ENCODE data around the gene SHISAL2A. TPM values are rescaled to one million over a fixed set of nuclear protein-coding genes. Genes with fewer than 3 reads are reported as not detected.

SHISAL2A gene
- total and polyA plus RNA-seq, 2 donors (not counting 3 experiments of a cell fraction or from before 2014, with no cell fraction given), result not detected

DNA sequence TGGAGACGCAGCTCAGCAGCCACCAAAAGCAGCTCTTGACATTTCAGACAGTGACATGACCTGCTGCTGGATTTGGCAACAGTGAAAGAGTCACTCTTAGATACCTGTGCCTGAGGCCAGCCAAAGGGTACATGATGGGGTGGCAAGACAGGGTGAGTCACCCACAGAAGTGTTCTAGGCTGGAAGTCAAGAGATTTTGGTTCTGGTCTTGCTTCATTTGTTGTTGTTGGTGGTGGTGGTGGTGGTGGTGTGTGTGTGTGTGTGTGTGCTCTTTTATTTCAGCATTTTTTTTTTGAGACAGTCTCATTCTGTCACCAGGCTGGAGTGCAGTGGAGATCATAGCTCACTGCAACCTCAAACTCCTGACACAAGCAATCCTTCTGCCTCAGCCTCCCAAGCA is 25.8 kb downstream of the SHISAL2A start:
- FAIRE-seq, result no peak
- Histone ChIP-seq H4K20me1 (replicated peaks; ENCODE audit: control insufficient read depth, extremely low read depth, insufficient read depth, low read length) (no peaks in the 10 kb centered on the region), H3K4me1 (ENCODE audit: control insufficient read depth, extremely low read depth, insufficient read depth, low read length) (no peaks in the 10 kb centered on the region), H3K36me3 (ENCODE audit: control insufficient read depth in 2 of 2, extremely low read depth in 1 of 2, insufficient read depth in 2 of 2, low read length in 2 of 2) (no peaks in the 10 kb centered on the region), H3K27ac (ENCODE audit: insufficient read depth, low read depth, low read length) (no peak overlapping the region), H3K4me2 (ENCODE audit: insufficient read depth, low read length) (no peak overlapping the region), H3K4me3 (replicated peaks in 1 of 3; ENCODE audit: insufficient read depth in 1 of 3, low read depth in 1 of 3, low read length in 3 of 3) (no peak overlapping the region), H3K9me1 (replicated peaks; ENCODE audit: control insufficient read depth, extremely low read depth, insufficient read depth, low read length) (no peaks in the 10 kb centered on the region), H2AFZ (ENCODE audit: low read depth, low read length) (no peak overlapping the region), H3K9me3 (replicated peaks; ENCODE audit: control insufficient read depth, insufficient read depth, low read length) (no peaks in the 10 kb centered on the region), H3K9ac (replicated peaks; ENCODE audit: extremely low read depth, insufficient read depth, low read length) (no peak overlapping the region), H3K27me3 (ENCODE audit: control insufficient read depth in 2 of 2, insufficient read depth in 2 of 2, low read length in 2 of 2) (peaks cover 0 to 2% of the 10 kb centered on the region in 2 experiments), H3K79me2 (ENCODE audit: control insufficient read depth, insufficient read depth, low read length) (no peaks in the 10 kb centered on the region)
- no TSS peak for BruUV-seq (replicated peaks)
- intact Hi-C loops (cut with micrococcal nuclease) (no loop called here), dilution Hi-C loops (cut with MboI; ENCODE audit: extremely low pct_ligation_motif_present, low sequenced_read_pairs) (no loop called here)
- DNase-seq (ENCODE audit: low read depth, low spot score), result no peak
- TF ChIP-seq JUN (IDR thresholded peaks at IDR 0.05; ENCODE audit: borderline replicate concordance, insufficient read depth, insufficient read length, low read depth) (no peak), FOS (IDR thresholded peaks at IDR 0.05; ENCODE audit: borderline replicate concordance, insufficient read depth, low read length) (no peak), POLR2AphosphoS5 (IDR thresholded peaks at IDR 0.05; ENCODE audit: insufficient read depth, low read depth, low read length) (no peak), POLR2A (IDR thresholded peaks at IDR 0.05; ENCODE audit: low read depth, low read length) (no peak), GATA2 (IDR thresholded peaks at IDR 0.05; ENCODE audit: insufficient read depth, insufficient read length, low read depth, low read length) (no peak), EZH2 (IDR thresholded peaks at IDR 0.05; ENCODE audit: borderline replicate concordance, low read depth, low read length, severe bottlenecking) (no peak), MYC (IDR thresholded peaks at IDR 0.05; ENCODE audit: low read depth, low read length) (no peak)
- TF ChIP-seq, protein P1, sequence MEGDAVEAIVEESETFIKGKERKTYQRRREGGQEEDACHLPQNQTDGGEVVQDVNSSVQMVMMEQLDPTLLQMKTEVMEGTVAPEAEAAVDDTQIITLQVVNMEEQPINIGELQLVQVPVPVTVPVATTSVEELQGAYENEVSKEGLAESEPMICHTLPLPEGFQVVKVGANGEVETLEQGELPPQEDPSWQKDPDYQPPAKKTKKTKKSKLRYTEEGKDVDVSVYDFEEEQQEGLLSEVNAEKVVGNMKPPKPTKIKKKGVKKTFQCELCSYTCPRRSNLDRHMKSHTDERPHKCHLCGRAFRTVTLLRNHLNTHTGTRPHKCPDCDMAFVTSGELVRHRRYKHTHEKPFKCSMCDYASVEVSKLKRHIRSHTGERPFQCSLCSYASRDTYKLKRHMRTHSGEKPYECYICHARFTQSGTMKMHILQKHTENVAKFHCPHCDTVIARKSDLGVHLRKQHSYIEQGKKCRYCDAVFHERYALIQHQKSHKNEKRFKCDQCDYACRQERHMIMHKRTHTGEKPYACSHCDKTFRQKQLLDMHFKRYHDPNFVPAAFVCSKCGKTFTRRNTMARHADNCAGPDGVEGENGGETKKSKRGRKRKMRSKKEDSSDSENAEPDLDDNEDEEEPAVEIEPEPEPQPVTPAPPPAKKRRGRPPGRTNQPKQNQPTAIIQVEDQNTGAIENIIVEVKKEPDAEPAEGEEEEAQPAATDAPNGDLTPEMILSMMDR (IDR thresholded peaks at IDR 0.05; ENCODE audit: extremely low read depth in 1 of 2, insufficient read depth in 1 of 2, low read depth in 1 of 2, low read length in 2 of 2), result no peak
- TF ChIP-seq, protein P2, sequence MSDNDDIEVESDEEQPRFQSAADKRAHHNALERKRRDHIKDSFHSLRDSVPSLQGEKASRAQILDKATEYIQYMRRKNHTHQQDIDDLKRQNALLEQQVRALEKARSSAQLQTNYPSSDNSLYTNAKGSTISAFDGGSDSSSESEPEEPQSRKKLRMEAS (IDR thresholded peaks at IDR 0.05; ENCODE audit: insufficient read depth, insufficient read length), result no peak
- POLR2A ChIA-PET, result no interaction called here
- CTCF ChIA-PET, result interaction anchor here (1.0 to 1.4 kb wide), 2 partner anchors 8 to 27 kb away, joined by 3 to 4 read pairs; no protein-coding TSS in a partner anchor

All from endothelial cell of umbilical vein (primary cell).